HG03469 (cell line): ENCODE measurements around the gene KIF3A.

ENCODE experiments used
- ATAC-seq: cut with Tn5 transposase; IDR thresholded peaks from one replicate; pipeline ENCODE4 v1.9.1; 2021; ENCODE audit warnings: mild to moderate bottlenecking, moderate library complexity, moderate number of reproducible peaks; ENCODE audit not compliant: unreplicated experiment

The KIF3A gene

DNA sequence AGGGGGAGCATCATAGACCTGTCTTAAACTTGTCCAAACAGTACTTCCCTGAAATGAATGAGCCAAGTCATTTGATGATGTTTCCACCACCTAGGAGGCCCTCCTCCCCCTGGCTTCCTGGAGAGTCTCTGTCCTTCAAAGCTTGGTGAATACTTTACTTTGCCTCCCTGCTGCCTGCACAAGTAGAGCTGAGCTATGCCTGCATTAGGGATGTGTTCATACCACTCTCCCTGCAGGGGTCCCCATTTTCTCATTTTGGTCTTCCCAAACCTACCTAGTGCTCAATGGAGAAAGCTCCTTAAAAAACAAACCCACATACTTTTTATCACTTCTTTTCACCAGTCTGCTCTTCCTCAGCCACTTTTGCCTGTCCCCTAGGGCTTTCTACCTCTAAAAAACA lies 17.6 kb upstream of the KIF3A start:
- ATAC-seq, result no peak

- ATAC-seq, result no peak
Measured at GRCh38 chr5:132754111-132754510, 16.8 kb upstream of the KIF3A start.

DNA sequence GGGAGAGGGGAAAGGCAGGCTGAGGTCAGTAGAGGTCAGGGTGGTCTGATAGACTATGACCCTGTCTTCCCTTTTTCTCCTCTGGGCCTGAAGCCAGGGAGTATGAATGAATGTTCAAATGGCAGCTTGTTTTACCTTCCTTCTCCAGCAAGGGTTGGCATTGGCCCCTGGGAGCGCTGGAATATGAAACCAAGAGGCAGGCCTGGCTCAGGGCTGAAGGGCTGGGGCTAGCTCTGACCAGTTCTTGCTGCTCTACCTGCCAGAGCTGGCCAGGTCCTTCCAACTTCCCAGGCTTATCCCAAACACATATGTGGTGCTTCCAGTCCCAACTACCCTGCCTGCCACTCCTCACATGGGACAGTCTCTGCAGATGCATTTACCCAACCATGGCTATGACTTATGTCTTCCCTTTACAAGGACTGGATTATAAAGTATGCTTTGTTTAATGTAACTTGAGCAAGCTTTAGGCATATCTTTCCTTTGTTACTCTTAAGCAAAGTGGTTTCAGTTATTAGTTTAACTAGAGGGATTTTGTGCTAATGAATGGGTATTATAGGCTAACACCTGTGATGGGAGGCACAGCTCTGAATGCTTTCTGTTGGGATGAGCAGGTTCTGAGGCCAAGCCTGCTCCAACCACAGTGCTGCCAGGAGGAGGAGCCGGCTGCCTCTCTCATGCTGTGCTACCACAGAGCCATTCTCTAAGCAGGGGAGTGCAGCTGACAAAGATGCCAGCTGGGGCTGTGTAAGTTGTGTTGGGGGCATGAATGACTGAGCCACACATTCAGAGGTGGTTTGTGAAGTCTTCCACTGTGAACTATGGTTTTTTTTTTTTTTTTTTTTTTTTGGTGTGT lies 16.0 kb upstream of the KIF3A start:
- ATAC-seq, result no peak

DNA sequence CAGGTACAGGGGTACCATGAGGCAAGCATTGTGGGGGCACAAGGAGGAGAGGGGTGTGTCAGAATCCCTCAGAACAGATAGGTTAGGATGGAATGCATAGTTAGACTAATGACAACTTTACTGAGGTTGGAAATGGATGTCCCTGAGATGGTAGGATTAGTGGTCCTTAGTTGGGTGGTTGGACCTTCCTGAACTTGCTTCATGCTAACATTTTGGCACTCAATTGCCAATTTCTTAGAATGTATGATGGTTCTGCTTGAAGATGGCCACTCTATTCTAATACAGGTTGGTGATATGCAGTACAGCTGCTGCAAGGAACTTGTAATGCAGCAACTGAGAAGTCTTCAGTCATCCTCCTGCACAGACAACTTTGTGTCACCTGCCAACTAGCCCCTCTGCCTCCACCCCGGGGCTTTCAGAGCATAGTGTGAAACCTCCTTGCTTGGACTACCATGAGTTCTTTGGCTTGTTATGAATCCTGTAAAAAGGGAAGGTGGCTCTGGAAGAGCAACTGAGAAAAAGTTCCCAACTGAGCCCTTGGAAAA lies 15.3 kb upstream of the KIF3A start:
- ATAC-seq, result no peak

- ATAC-seq, result no peak
Measured at GRCh38 chr5:132751971-132752580, 14.7 kb upstream of the KIF3A start.

GRCh38 chr5:132751444-132751843 lies 14.1 kb upstream of the KIF3A start:
- ATAC-seq, result no peak

DNA sequence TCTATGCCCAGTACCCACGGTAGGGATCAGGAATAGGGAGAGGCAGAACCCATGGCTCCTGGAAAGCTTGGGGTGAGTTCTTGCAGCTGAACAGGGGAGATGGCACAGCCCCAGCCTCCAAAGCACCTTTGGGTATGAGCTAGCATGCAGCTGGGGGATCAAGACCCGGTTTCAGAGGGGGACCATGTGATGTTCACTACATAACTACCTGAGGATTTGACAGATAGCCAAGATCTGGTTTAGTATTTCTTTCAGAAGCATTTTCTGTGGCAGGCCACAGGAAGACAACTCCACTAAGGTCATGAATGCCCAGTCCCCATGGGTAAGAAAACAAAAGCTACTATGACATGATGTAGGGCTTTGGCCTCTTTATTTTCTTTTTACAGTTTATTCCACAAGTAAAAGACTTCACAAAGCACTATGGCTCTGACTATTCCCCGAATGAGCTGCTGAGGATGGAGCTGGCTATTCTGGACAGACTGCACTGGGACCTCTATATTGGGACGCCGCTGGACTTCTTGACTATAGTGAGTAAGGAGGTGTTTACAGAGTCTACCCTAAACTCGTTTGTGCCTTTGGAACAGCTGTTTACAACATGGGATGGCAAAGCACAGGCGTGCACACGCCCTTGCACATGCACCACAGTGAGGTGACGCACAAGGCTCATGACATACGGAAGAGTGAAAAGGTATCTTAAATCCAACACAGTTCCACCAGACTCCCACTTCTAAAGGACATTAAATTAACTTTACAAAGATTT lies 13.3 kb upstream of the KIF3A start:
- no peak for ATAC-seq

DNA sequence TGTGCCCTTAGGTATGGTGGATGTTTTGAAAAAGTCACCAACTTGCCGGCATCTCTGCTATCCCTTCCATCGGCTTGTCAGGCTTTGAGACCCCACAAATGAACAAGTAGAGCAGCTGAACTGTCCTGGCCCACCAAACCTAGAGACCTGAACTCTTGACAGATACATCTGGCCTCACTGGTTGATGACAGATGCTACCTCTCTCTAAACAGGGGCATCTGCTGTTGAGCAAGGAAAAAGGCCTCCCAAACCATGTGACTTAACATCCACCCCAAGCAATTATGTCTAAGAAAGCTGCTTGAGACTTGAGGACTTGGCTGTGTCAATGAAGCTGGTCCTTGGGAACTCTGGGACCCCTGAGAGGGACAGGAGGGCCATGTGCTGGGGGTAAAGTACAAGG lies 12.2 kb upstream of the KIF3A start:
- no peak for ATAC-seq

GRCh38 chr5:132748522-132749000 lies 11.2 kb upstream of the KIF3A start:
- no peak for ATAC-seq

DNA sequence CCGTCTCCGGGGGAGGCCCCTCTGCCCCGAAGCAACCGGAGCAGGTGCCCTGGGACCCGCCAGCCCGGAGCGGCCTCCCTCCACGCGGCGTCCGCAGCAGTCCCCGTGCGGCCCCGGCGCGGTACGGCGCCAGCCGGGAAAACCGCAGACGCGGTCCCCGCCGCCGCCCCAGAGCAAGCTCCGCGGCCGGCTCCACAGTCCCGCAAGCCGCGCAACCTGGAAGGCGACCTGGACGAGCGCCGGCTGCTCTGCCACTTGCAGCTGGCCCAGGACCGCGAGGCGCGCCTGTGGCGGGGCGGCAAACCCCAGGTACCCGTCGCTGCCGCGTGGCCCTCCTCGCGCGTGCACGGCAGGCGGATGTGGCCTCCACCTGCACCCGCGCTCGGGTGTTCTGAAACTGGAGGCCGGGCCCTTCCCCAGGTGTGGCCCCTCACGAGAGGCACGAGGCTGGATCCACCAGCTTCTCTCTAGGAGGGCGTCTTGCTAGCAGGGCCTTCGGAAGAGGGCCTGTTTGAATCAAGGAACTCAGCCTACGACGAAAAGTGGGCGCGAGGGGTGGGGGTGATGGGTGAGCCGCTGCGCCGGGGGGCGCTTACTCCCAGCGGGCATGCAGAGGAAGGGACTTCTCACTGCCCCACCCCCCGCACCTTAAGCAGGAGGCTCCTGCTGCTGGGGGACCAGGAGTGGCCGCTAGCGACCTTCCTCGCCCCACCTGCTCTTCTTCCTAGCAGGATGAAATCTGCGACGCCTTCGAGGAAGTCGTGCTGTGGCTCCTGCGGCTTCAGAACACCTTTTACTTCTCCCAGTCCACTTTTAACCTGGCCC lies 10.5 kb upstream of the KIF3A start:
- no peak for ATAC-seq

DNA sequence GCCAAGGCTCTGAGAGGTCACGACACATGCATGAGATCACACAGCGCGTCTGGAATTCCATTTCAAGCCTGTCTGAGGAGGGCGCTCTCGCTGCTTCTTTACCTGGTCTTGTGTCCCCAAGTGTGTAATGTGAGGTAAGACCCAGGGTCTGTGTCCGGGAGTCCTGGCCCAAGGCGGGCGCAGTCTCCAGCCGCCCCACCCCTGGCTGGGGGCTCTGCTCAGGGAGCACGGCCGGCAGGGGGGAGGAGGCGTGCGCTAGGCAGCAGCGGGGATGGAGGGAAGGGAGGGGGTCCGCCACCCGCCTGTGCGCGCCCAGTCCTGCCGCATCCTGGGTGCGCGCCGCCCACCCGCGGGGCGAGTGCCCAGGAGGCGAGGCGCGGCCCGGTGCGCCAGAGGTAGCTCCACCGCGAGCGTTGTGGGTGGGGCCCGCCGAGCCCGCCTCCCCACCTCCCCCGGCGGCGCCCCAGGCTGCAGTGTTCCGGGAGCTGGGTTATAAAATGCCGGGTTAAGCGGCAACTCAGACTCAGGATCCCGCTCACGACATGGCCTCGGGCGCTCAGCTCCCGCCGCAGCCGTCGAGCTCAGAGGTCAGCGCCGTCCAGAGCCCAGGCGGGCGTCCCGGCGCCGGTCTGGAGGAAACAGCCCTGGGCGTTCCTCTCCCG lies 9.7 kb upstream of the KIF3A start, which contains the start of gene CCNI2:
Gene CCNI2, plus strand, starts transcription at position 473 of the 662 bp plus-strand sequence. Its CDS starts 70 bp downstream, at position 543.
- ATAC-seq, result no peak

DNA sequence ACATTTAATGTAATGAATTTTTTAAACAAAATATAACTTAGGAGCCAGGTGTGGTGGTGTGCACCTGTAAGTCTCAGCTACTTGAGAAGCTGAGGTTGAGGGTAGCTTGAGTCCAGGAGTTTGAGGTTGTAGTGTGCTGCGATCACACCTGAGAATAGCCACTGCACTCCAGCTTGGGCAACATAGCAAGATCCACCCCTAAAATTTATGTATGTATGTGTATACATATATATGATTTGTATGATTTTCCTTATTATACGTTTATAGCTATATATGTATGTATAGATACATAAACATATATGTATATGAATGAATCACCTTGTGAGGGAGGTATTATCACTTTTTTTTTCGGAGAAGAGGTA lies 9.2 kb upstream of the KIF3A start:
- ATAC-seq, result no peak

- no peak for ATAC-seq
Measured at GRCh38 chr5:132744659-132745058, 7.3 kb upstream of the KIF3A start.

DNA sequence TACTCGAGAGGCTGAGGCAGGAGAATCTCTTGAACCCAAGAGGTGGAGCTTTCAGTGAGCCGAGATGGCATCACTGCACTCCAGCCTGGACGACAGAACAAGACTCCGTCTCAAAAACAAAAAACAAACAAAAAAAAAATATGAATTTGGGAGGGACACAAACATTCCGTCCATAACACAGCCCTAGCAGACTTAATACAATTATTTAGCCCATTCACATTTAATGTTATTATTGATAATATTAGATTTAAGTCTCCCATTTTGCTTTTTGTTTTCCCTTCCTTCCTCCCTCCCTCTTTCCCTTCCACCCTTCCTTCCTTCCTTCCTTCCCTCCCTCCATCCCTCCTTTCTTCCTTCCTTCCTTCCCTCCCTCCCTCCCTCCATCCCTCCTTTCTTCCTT lies 5.3 kb upstream of the KIF3A start:
- no peak for ATAC-seq

- no peak for ATAC-seq
Measured at GRCh38 chr5:132742158-132742557, 4.8 kb upstream of the KIF3A start.

GRCh38 chr5:132739232-132739631 lies 1.9 kb upstream of the KIF3A start:
- ATAC-seq, result no peak

DNA sequence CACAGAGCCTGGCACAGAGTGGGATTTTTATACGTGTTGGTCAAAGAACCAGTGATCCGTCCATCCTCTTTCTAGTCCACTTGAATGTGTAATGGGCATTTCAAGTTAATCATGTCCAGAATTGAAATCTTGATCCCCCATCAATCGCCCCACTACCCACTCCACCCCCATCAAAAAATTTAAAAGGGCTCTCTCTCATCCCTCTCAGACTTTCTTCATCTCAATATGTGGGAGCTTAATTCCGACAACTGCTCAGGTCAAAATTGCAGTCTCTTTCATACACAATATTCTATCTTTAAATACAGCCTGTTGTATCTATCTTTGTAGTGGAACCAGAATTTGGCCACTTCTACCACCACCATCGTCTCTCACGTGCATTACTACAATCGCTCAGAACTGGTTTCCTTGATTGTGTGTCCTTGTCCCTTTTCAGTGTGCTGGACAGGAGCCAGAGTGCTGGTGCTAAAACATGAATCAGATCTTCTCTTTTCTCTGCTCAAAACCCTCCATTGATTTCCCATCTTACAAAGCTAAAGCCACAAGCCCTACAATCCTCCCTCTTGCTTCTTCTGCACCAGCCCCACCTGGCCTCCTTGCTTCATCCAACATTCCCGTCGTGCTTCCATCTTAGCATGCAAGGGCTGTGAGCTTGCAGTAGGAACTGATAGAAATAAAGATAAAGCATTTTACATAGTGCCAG lies 786 bp upstream of the KIF3A start:
- no peak for ATAC-seq

DNA sequence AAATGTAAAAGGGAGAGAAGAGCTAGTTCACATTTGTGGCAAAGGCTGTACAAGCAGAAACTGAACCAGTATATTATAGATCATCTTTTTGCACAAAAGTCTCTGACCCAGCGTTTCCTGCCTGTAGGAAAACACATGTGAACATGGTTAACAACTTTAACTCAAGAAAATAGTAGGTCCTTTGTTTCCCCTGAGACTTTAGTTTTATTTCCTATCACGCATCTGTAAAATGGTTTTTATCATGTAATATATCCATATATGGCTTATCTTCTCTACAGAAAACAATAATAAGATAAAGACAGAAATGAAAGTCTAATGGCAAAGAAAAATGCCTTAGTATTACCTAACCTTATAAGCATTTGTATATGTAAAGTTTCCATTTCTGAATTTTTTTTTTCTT lies 2.7 kb downstream of the KIF3A start:
- no peak for ATAC-seq

DNA sequence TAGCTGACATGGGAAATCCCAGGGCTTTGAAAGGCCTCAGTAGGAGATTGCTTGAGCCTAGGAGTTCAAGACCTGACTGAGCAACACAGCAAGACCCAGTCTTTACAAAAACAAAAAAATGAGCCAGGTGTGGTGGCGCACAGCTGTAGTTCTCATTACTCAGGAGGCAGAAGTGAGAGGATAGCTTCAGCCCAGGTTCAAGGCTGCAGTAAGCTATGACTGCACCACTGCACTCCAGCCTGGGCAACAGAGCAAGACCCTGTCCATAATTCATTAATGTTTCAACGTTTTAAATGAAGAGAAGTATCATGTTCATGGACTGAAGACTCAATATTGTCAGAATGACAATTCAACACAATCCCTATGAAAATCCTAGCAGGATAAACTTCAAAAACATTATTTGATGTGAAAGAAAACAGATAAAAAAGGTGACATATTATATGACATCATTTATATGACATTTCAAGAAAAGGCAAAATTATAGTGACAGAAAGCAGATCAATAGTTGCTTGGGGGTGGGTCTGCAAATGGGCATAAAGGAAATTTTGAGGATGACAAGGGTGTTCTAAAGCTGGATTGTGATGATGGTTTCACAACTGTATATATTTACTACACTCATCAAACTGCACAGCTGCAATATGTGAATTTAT lies 3.7 kb downstream of the KIF3A start:
- no peak for ATAC-seq
